ENCODE data around the gene UQCRC2.
A peak's percentile ranks its signal among the peaks of the same experiment; 100 is the strongest.
"Not testable (repeated sequence)": the region's sequence is repeated elsewhere in the genome, so short reads cannot be mapped to it uniquely, and the experiment has no call there.

Gene UQCRC2

DNA sequence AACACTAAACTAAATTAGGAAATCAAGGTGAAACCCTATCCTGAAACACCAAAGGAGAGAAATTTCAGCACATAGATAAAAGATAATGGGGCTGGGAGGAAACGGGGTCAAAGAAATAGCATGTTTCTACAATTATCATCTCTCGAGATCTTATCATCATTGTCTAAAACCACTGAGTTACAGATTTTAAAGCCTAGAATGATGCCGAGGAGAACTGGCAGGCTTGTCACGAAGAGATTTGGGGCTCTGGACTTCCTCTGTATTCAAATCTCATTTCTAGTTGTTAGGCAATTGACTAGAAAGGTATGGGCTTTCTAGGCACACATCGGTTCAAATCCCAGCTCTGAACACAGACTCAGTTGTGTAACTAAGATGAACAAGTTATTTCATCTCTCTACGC, 38.5 kb downstream of the UQCRC2 start:
- TF ChIP-seq ZNF274 (IDR thresholded peaks at IDR 0.05; ENCODE audit: low read depth, low read length) = no peak
- no peak overlapping the region for H3K4me3 ChIP-seq (ENCODE audit: low read length)

- no peak overlapping the region for H3K4me3 ChIP-seq (ENCODE audit: low read length)
- no peak for TF ChIP-seq ZNF274 (IDR thresholded peaks at IDR 0.05; ENCODE audit: low read depth, low read length)
Measured at GRCh38 chr16:21994856-21995465, 41.8 kb downstream of the UQCRC2 start.

DNA sequence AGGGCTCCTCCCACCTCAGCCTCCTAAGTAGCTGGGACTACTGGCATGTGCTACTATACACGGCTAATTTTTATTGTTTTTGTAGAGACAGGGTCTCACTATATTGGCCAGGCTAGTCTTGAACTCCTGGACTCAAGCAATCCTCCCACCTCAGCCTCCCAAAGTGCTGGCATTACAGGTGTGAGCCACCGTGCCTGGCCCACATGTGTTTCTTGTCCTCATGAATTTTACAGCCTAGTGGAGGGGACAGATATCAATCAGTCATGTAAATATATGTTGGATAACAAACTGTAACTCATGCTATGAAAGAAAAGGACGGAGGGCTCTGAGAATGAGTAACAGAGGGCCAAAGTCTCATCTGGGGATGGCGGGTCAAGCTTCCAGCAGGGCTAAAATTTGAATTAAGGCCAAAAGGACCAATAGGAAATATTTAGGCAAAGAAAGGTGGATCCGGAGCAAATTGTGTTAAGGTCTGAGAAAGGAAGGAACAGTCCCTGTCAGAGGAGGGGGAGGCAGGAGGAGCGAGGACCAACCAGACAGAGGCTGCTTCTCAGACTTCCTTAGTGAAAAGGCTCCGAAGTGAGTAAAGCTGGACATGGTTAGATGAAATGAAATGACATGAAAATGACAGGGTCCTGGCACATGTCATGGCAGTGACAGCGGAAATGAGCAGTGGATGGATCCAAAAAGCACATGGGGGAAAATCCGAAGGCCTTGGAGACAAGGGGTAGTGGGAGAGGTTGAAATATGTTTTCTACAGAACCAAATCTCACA, 43.9 kb downstream of the UQCRC2 start:
- no peak overlapping the region for H3K4me3 ChIP-seq (ENCODE audit: low read length)
- TF ChIP-seq ZNF274 (IDR thresholded peaks at IDR 0.05; ENCODE audit: low read depth, low read length) = no peak

DNA sequence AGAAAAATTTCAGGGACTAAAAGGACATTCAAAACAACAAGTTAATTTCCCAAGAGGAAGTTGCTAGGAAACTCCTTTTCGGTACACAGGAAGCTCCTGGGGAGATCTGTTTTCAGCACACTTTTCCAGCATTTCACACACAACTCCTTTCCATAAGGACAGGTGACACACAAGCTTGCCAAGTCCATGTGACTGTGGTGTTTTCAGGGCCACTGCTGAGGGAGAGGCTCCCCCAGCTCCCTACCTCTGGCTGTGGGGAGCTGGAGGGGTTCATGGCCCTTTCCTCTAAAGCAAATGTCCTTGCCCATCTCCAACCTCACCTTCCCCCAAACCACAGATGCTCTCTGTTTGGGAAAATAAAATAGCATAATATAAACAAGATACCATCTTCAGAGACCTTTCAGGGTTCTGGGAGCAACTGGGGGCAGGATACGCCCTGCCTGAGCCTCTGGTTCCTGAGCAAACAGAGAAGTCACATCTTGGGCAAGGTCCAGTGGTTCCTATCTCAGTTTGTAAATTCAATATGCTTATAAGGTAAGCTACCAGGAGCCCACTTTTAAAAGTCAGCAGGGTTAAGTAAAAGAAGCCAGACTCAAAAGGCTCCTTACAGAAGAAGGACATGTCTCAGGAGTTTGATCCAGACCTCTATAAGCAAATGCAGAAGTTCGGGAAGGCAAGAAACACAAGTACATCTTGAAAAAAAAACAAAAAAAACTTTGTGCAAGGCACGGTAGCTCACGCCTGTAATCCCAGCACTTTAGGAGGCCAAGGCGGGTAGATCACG, 44.7 kb downstream of the UQCRC2 start:
- no peak for TF ChIP-seq ZNF274 (IDR thresholded peaks at IDR 0.05; ENCODE audit: low read depth, low read length)
- H3K4me3 ChIP-seq (ENCODE audit: low read length) = no peak overlapping the region

- TF ChIP-seq ZNF274 (IDR thresholded peaks at IDR 0.05; ENCODE audit: low read depth, low read length) = no peak
- no peak overlapping the region for H3K4me3 ChIP-seq (ENCODE audit: low read length)
Measured at GRCh38 chr16:22001591-22001990, 48.4 kb downstream of the UQCRC2 start.

GRCh38 chr16:22002047-22002446, 48.9 kb downstream of the UQCRC2 start:
- not testable (repeated sequence) for H3K4me3 ChIP-seq (ENCODE audit: low read length)

- TF ChIP-seq ZNF274 (IDR thresholded peaks at IDR 0.05; ENCODE audit: low read depth, low read length) = no peak
- H3K4me3 ChIP-seq (ENCODE audit: low read length) = no peak overlapping the region
Measured at GRCh38 chr16:22003195-22003594, 50.0 kb downstream of the UQCRC2 start.

GRCh38 chr16:22004341-22004740, 51.2 kb downstream of the UQCRC2 start:
- no peak for TF ChIP-seq ZNF274 (IDR thresholded peaks at IDR 0.05; ENCODE audit: low read depth, low read length)
- H3K4me3 ChIP-seq (ENCODE audit: low read length) = no peak overlapping the region

- TF ChIP-seq ZNF274 (IDR thresholded peaks at IDR 0.05; ENCODE audit: low read depth, low read length) = no peak
- H3K4me3 ChIP-seq (ENCODE audit: low read length) = no peak overlapping the region
Measured at GRCh38 chr16:22005746-22006145, 52.6 kb downstream of the UQCRC2 start.

DNA sequence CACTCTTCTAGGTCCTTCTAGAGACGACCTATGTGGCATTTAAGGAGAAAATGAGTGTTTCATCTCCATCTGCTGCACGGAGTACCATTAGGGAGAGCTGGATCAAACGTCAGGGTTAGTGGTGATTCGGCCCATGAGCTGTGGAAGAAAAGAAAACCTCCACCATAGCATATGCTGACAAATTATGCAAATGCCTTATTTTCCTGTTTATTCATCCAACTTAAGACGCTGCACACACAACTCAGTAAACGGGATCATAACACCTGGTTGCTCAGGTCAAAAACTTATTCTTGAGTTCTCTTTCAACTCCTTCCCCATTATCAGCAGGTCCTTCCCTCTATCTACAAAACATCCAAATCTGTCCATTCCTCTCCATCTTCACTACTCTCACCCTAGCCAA, 53.5 kb downstream of the UQCRC2 start:
- no peak overlapping the region for H3K4me3 ChIP-seq (ENCODE audit: low read length)
- TF ChIP-seq ZNF274 (IDR thresholded peaks at IDR 0.05; ENCODE audit: low read depth, low read length) = no peak

DNA sequence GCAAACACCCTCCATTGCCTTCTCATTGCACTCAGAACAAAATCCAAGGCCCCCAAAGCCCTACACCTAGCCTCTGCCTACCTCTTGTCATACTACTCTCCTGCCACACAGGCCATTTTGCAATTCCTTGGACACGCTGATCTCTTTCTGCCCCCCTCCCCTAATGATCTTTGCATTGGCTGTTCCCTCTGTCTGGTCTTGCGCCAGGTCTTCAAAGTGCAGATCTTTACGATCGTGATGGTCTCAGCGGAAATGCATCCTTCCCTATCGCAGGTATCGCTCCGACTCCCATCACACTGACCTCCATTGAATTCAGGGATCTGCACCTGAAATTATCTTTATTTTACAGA, 54.0 kb downstream of the UQCRC2 start:
- no peak for TF ChIP-seq ZNF274 (IDR thresholded peaks at IDR 0.05; ENCODE audit: low read depth, low read length)
- H3K4me3 ChIP-seq (ENCODE audit: low read length) = peak overlapping the region; percentile 87

- no peak for TF ChIP-seq ZNF274 (IDR thresholded peaks at IDR 0.05; ENCODE audit: low read depth, low read length)
Measured at GRCh38 chr16:22007509-22008214, 54.5 kb downstream of the UQCRC2 start, which contains the start of gene MOSMO. Gene MOSMO (plus strand): TSS chr16:22008111. CDS start chr16:22008302, 191 bp downstream.

DNA sequence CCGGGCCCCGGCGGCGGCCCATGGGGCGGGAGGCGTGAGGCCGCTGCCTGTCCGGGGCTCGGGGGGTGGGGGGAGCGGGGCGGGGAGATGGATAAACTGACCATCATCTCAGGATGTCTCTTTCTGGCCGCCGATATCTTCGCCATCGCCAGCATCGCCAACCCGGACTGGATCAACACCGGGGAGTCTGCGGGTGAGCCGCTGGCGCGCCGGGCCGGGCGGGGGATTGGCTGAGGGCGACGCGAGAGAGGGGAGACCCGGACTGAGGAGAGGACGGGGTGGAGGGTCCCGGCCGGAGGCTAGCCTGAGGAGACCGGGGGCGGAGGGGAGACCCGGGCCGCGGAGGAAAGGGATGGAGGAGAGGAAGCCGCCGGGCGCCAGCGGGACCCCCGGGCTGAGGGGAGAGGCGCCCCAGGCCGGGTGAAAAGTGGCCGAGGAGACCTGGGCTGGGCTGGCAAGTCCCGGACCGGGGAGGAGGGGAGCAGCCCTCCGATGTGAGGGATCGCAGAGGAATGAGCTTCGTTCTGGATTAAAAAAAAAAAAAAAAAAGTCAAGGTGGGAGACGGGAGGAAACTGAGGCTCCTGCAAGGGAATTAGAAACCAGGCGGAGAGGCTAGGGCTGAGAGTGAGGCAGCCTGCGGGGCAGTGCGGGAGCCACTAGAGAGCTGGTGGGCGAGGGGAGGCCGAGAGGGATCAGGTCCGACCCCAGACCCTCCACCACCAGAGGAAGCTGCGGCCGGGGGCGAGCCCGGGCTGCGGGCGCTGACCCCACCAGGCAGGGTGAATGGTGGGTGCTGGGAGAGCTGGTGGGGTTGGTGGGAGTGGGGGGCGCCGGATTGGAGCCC, 55.3 kb downstream of the UQCRC2 start:
- no peak for TF ChIP-seq ZNF274 (IDR thresholded peaks at IDR 0.05; ENCODE audit: low read depth, low read length)
- peak overlapping the region; percentile 81 for H3K4me3 ChIP-seq (ENCODE audit: low read length)

More at GRCh38 chr16:22007509-22008214, 54.5 kb downstream of the UQCRC2 start, which contains the start of gene MOSMO:
- H3K4me3 ChIP-seq (ENCODE audit: low read length) = peak within 1 kb of the TSS; percentile 87
